ENCODE data around the gene PRSS21.

PRSS21 gene

GRCh38 chr16:2819939-2820835 lies 3.1 kb downstream of the PRSS21 start:
- peaks cover 0 to 1% of the 10 kb centered on the region in 2 donors for H3K4me1 Mint-ChIP-seq (ENCODE audit: low read depth in 2 of 2)
- H3K27ac Mint-ChIP-seq, result no peak overlapping the region

GRCh38 chr16:2820836-2821486 lies 3.9 kb downstream of the PRSS21 start:
- DNase-seq (no peak), ATAC-seq (replicated peaks) (no peak)
- Mint-ChIP-seq H3K4me3 (no peak overlapping the region), H3K36me3 (ENCODE audit: insufficient read depth) (no peaks in the 10 kb centered on the region), H3K27me3 (peaks cover 5 to 40% of the 10 kb centered on the region in 2 donors), H3K27ac (peak overlapping the region in 1 of 2 donors; percentile 57), H3K4me1 (ENCODE audit: low read depth in 2 of 2) (peaks cover 0 to 1% of the 10 kb centered on the region in 2 donors), H3K9me3 (no peaks in the 10 kb centered on the region)

More at GRCh38 chr16:2819939-2820835, 3.1 kb downstream of the PRSS21 start:
- peaks cover 5 to 32% of the 10 kb centered on the region in 2 donors for H3K27me3 Mint-ChIP-seq
- no peak for DNase-seq
- no peaks in the 10 kb centered on the region for H3K36me3 Mint-ChIP-seq (ENCODE audit: insufficient read depth)
- no peak overlapping the region for H3K4me3 Mint-ChIP-seq
- ATAC-seq (replicated peaks), result no peak
- H3K9me3 Mint-ChIP-seq, result no peaks in the 10 kb centered on the region

- Mint-ChIP-seq H3K36me3 (ENCODE audit: insufficient read depth) (no peaks in the 10 kb centered on the region), H3K4me3 (no peak overlapping the region), H3K27ac (peak overlapping the region; percentile 41 to 57), H3K4me1 (ENCODE audit: low read depth in 2 of 2) (peaks cover 0 to 1% of the 10 kb centered on the region in 2 donors), H3K27me3 (peaks cover 5 to 43% of the 10 kb centered on the region in 2 donors), H3K9me3 (no peaks in the 10 kb centered on the region)
- DNase-seq (no peak), ATAC-seq (replicated peaks) (no peak)
These were observed 4.6 kb downstream of the PRSS21 start for GRCh38 chr16:2821487-2822157.

GRCh38 chr16:2822158-2822495 lies 5.1 kb downstream of the PRSS21 start:
- no peak for ATAC-seq (replicated peaks)
- peak overlapping the region in 1 of 2 donors; percentile 41 for H3K27ac Mint-ChIP-seq

GRCh38 chr16:2822496-2822895 lies 5.5 kb downstream of the PRSS21 start:
- H3K4me1 Mint-ChIP-seq (ENCODE audit: low read depth in 2 of 2), result peaks cover 0 to under 1% of the 10 kb centered on the region in 2 donors
- ATAC-seq (replicated peaks), result no peak
- H3K27me3 Mint-ChIP-seq, result peaks cover 5 to 43% of the 10 kb centered on the region in 2 donors
- no peak overlapping the region for H3K27ac Mint-ChIP-seq
- DNase-seq, result no peak
- peaks cover under 1% of the 10 kb centered on the region for H3K36me3 Mint-ChIP-seq (ENCODE audit: insufficient read depth)
- H3K4me3 Mint-ChIP-seq, result no peak overlapping the region
- no peaks in the 10 kb centered on the region for H3K9me3 Mint-ChIP-seq

More at GRCh38 chr16:2822158-2822495, 5.1 kb downstream of the PRSS21 start:
- H3K27me3 Mint-ChIP-seq, result peaks cover 5 to 43% of the 10 kb centered on the region in 2 donors
- H3K9me3 Mint-ChIP-seq, result no peaks in the 10 kb centered on the region
- no peak overlapping the region for H3K4me3 Mint-ChIP-seq
- H3K36me3 Mint-ChIP-seq (ENCODE audit: insufficient read depth), result no peaks in the 10 kb centered on the region
- no peak for DNase-seq
- H3K4me1 Mint-ChIP-seq (ENCODE audit: low read depth in 2 of 2), result peaks cover 0 to 1% of the 10 kb centered on the region in 2 donors

GRCh38 chr16:2824626-2825025 lies 7.6 kb downstream of the PRSS21 start:
- Mint-ChIP-seq H3K9me3 (no peaks in the 10 kb centered on the region), H3K27ac (no peak overlapping the region), H3K36me3 (ENCODE audit: insufficient read depth) (peaks cover 4% of the 10 kb centered on the region), H3K27me3 (peaks cover 9 to 46% of the 10 kb centered on the region in 2 donors), H3K4me1 (ENCODE audit: low read depth in 2 of 2) (peaks cover 0 to 1% of the 10 kb centered on the region in 2 donors), H3K4me3 (no peak overlapping the region)
- no peak for DNase-seq
- ATAC-seq (replicated peaks), result no peak

- Mint-ChIP-seq H3K36me3 (ENCODE audit: insufficient read depth) (peaks cover 4% of the 10 kb centered on the region), H3K4me1 (ENCODE audit: low read depth in 2 of 2) (peaks cover 0 to 1% of the 10 kb centered on the region in 2 donors), H3K27ac (no peak overlapping the region), H3K27me3 (peaks cover 9 to 45% of the 10 kb centered on the region in 2 donors), H3K9me3 (no peaks in the 10 kb centered on the region), H3K4me3 (no peak overlapping the region)
- DNase-seq (no peak), ATAC-seq (replicated peaks) (no peak)
These were observed 8.2 kb downstream of the PRSS21 start for GRCh38 chr16:2825049-2825742.

- peaks cover 12 to 50% of the 10 kb centered on the region in 2 donors for H3K27me3 Mint-ChIP-seq
- no peaks in the 10 kb centered on the region for H3K9me3 Mint-ChIP-seq
- H3K4me1 Mint-ChIP-seq (ENCODE audit: low read depth in 2 of 2), result peaks cover 0 to 1% of the 10 kb centered on the region in 2 donors
- ATAC-seq (replicated peaks) (no peak), DNase-seq (no peak)
- H3K36me3 Mint-ChIP-seq (ENCODE audit: insufficient read depth), result peaks cover 4% of the 10 kb centered on the region
- no peak overlapping the region for H3K4me3 Mint-ChIP-seq
- H3K27ac Mint-ChIP-seq, result no peak overlapping the region
These were observed 8.9 kb downstream of the PRSS21 start for GRCh38 chr16:2825906-2826305.

- Mint-ChIP-seq H3K27ac (no peak overlapping the region), H3K4me3 (no peak overlapping the region), H3K36me3 (ENCODE audit: insufficient read depth) (peaks cover 4% of the 10 kb centered on the region), H3K4me1 (ENCODE audit: low read depth in 2 of 2) (peaks cover 0 to 1% of the 10 kb centered on the region in 2 donors), H3K9me3 (no peaks in the 10 kb centered on the region), H3K27me3 (peaks cover 16 to 50% of the 10 kb centered on the region in 2 donors)
- ATAC-seq (replicated peaks), result no peak
- no peak for DNase-seq
These were observed 9.7 kb downstream of the PRSS21 start for GRCh38 chr16:2826591-2827373.

GRCh38 chr16:2827374-2827791 lies 10.3 kb downstream of the PRSS21 start:
- no peak for DNase-seq
- ATAC-seq (replicated peaks), result no peak
- Mint-ChIP-seq H3K4me1 (ENCODE audit: low read depth in 2 of 2) (peaks cover 0 to 1% of the 10 kb centered on the region in 2 donors), H3K27ac (no peak overlapping the region), H3K9me3 (no peaks in the 10 kb centered on the region), H3K27me3 (peaks cover 16 to 50% of the 10 kb centered on the region in 2 donors), H3K36me3 (ENCODE audit: insufficient read depth) (peaks cover 4% of the 10 kb centered on the region), H3K4me3 (no peak overlapping the region)

GRCh38 chr16:2827831-2828520 lies 10.9 kb downstream of the PRSS21 start:
- Mint-ChIP-seq H3K27me3 (peaks cover 21 to 56% of the 10 kb centered on the region in 2 donors), H3K4me1 (ENCODE audit: low read depth in 2 of 2) (peaks cover 0 to 1% of the 10 kb centered on the region in 2 donors), H3K36me3 (ENCODE audit: insufficient read depth) (peaks cover 4% of the 10 kb centered on the region), H3K4me3 (no peak overlapping the region), H3K9me3 (no peaks in the 10 kb centered on the region), H3K27ac (no peak overlapping the region)
- ATAC-seq (replicated peaks) (no peak), DNase-seq (no peak)

- Mint-ChIP-seq H3K27me3 (peaks cover 21 to 56% of the 10 kb centered on the region in 2 donors), H3K4me3 (no peak overlapping the region), H3K36me3 (ENCODE audit: insufficient read depth) (peaks cover 4% of the 10 kb centered on the region), H3K27ac (no peak overlapping the region), H3K4me1 (ENCODE audit: low read depth in 2 of 2) (peaks cover 0 to 1% of the 10 kb centered on the region in 2 donors), H3K9me3 (no peaks in the 10 kb centered on the region)
- DNase-seq, result no peak
- ATAC-seq (replicated peaks), result no peak
These were observed 11.4 kb downstream of the PRSS21 start for GRCh38 chr16:2828521-2828840.

Data from effector memory CD8-positive, alpha-beta T cell (primary cell).